HEK293 (cell line): ENCODE data around the gene LYZ.

Experiments used
- CTCF ChIA-PET: fragments of 350-600 bp; formaldehyde crosslinking; extraction: SDS; loops from one replicate; lab custom pipeline; 2021; ENCODE audit warnings: antibody characterized with exemption; lab: Yijun Ruan, JAX
- POLR2A ChIA-PET: fragments of 300-600 bp; formaldehyde crosslinking; extraction: SDS; loops from one replicate; lab custom pipeline; 2020; ENCODE audit warnings: antibody characterized with exemption, inconsistent platforms; lab: Yijun Ruan, JAX
- H3K27ac ChIP-seq: fragments of 200-500 bp; sonication (Bioruptor generic); 2 replicates; pipeline ENCODE4 v1.5.1; 2014; ENCODE audit warnings: low read depth, low read length, control low read depth, inconsistent platforms; ENCODE audit errors: extremely low read depth
- H3K36me3 ChIP-seq, 2 experiments: fragments of 200-500 bp in 1 of 2; sonication (Bioruptor generic) in 1 of 2; 1 replicate in 1 of 2; 2 replicates in 1 of 2; pipeline ENCODE4 v1.5.1; 2014 to 2017; ENCODE audit warnings: inconsistent platforms in 2 of 2, low read length in 2 of 2; ENCODE audit not compliant: control insufficient read depth in 2 of 2, insufficient read depth in 1 of 2
- H3K4me1 ChIP-seq: fragments of 200-500 bp; sonication (Bioruptor generic); 2 replicates; pipeline ENCODE4 v1.5.1; 2014; ENCODE audit warnings: mild to moderate bottlenecking, low read length, inconsistent platforms; ENCODE audit not compliant: control insufficient read depth, insufficient read depth
- H3K4me3 ChIP-seq: 2 replicates; pipeline ENCODE4 v1.5.1; 2011; ENCODE audit warnings: low read depth, mild to moderate bottlenecking, control low read depth, low read length, moderate library complexity
- H3K9me3 ChIP-seq: fragments of 200-500 bp; sonication (Bioruptor generic); 2 replicates; pipeline ENCODE4 v1.5.1; 2014; ENCODE audit warnings: low read depth, low read length, inconsistent platforms; ENCODE audit not compliant: control insufficient read depth, insufficient read depth
- ELK4 ChIP-seq: IDR thresholded peaks from 2 replicates; pipeline ENCODE4 v1.6.1; 2011; ENCODE audit warnings: mild to moderate bottlenecking, low read depth, low read length, borderline replicate concordance
- HOXD13 ChIP-seq: sonication (generic); formaldehyde crosslinking; IDR thresholded peaks from 2 replicates; pipeline ENCODE4 v1.8.0; 2022; ENCODE audit warnings: missing genetic modification reagents, borderline replicate concordance
- INSM2 ChIP-seq: fragments of 450-650 bp; formaldehyde crosslinking; IDR thresholded peaks from 2 replicates; pipeline ENCODE4 v1.5.1; 2016; ENCODE audit warnings: missing biosample characterization, missing genetic modification characterization
- PRDM4 ChIP-seq: fragments of 450-650 bp; formaldehyde crosslinking; IDR thresholded peaks from 2 replicates; pipeline ENCODE4 v1.5.1; 2017; ENCODE audit warnings: missing biosample characterization, missing genetic modification characterization
- SP2 ChIP-seq: fragments of 450-650 bp; formaldehyde crosslinking; IDR thresholded peaks from 2 replicates; pipeline ENCODE4 v1.5.1; 2016; ENCODE audit warnings: missing biosample characterization, missing genetic modification characterization
- WT1 ChIP-seq: fragments of 450-650 bp; formaldehyde crosslinking; IDR thresholded peaks from 2 replicates; pipeline ENCODE4 v1.5.1; 2016; ENCODE audit warnings: missing biosample characterization, missing genetic modification characterization
- ZBTB20 ChIP-seq: fragments of 450-650 bp; formaldehyde crosslinking; IDR thresholded peaks from 2 replicates; pipeline ENCODE4 v1.5.1; 2016; ENCODE audit warnings: missing biosample characterization, missing genetic modification characterization
- ZBTB26 ChIP-seq: fragments of 450-650 bp; formaldehyde crosslinking; optimal IDR thresholded peaks from 2 replicates; pipeline ENCODE3; 2016; ENCODE audit warnings: missing biosample characterization, mild to moderate bottlenecking, missing genetic modification characterization
- ZNF202 ChIP-seq: fragments of 450-650 bp; formaldehyde crosslinking; IDR thresholded peaks from 2 replicates; pipeline ENCODE4 v1.5.1; 2016; ENCODE audit warnings: missing biosample characterization, missing genetic modification characterization, borderline replicate concordance
- ZNF292 ChIP-seq: fragments of 450-650 bp; formaldehyde crosslinking; IDR thresholded peaks from 2 replicates; pipeline ENCODE4 v1.5.1; 2016; ENCODE audit warnings: low read depth, missing biosample characterization, missing genetic modification characterization, borderline replicate concordance
- ZNF426 ChIP-seq: fragments of 450-650 bp; formaldehyde crosslinking; IDR thresholded peaks from 2 replicates; pipeline ENCODE4 v1.5.1; 2017; ENCODE audit warnings: missing biosample characterization, missing genetic modification characterization, mild to moderate bottlenecking, inconsistent platforms, moderate library complexity
- ZNF433 ChIP-seq: fragments of 450-650 bp; formaldehyde crosslinking; IDR thresholded peaks from 2 replicates; pipeline ENCODE4 v1.5.1; 2016; ENCODE audit warnings: missing biosample characterization, missing genetic modification characterization, low read depth
- ZNF529 ChIP-seq: fragments of 450-650 bp; formaldehyde crosslinking; IDR thresholded peaks from 2 replicates; pipeline ENCODE4 v1.5.1; 2017; ENCODE audit warnings: missing genetic modification characterization, missing biosample characterization; ENCODE audit not compliant: insufficient replicate concordance
- ZNF549 ChIP-seq: fragments of 450-650 bp; IDR thresholded peaks from 2 replicates; pipeline ENCODE4 v1.5.1; 2018; ENCODE audit warnings: missing biosample characterization, missing genetic modification characterization, mild to moderate bottlenecking, inconsistent platforms, moderate library complexity
- ZNF776 ChIP-seq: fragments of 450-650 bp; formaldehyde crosslinking; IDR thresholded peaks from 2 replicates; pipeline ENCODE4 v1.5.0; 2017; ENCODE audit warnings: missing biosample characterization, missing genetic modification characterization, borderline replicate concordance
- ZNF792 ChIP-seq: fragments of 450-650 bp; formaldehyde crosslinking; IDR thresholded peaks from 2 replicates; pipeline ENCODE4 v1.5.1; 2016; ENCODE audit warnings: missing biosample characterization, missing genetic modification characterization
- ZSCAN5A ChIP-seq: fragments of 450-650 bp; formaldehyde crosslinking; IDR thresholded peaks from 2 replicates; pipeline ENCODE4 v1.5.1; 2016; ENCODE audit warnings: missing biosample characterization, missing genetic modification characterization
- ZXDB ChIP-seq: fragments of 450-650 bp; formaldehyde crosslinking; IDR thresholded peaks from 2 replicates; pipeline ENCODE4 v1.5.1; 2016; ENCODE audit warnings: missing biosample characterization, missing genetic modification characterization

Gene LYZ

GRCh38 chr12:69351462-69352236 lies 3.5 kb downstream of the LYZ start:
- TF ChIP-seq SP2 (tag by site-specific recombination) (no peak), ELK4 (no peak), ZNF776 (no peak), ZNF292 (tag by site-specific recombination) (no peak), ZNF792 (tag by site-specific recombination) (no peak), HOXD13 (no peak), ZNF426 (tag by site-specific recombination) (no peak), WT1 (tag by site-specific recombination) (no peak), ZNF433 (tag by site-specific recombination) (no peak)
- no peaks in the 10 kb centered on the region for H3K36me3 ChIP-seq
- ChIA-PET POLR2A (no interaction called here), CTCF (interaction anchor here (0.7 to 1.0 kb wide), 2 partner anchors 21 to 61 kb away, joined by 3 to 5 read pairs; no protein-coding TSS in a partner anchor)
- no peaks in the 10 kb centered on the region for H3K9me3 ChIP-seq
- no peak overlapping the region for H3K4me3 ChIP-seq
- H3K27ac ChIP-seq = no peak overlapping the region
- H3K4me1 ChIP-seq = no peaks in the 10 kb centered on the region

GRCh38 chr12:69352904-69353303 lies 4.7 kb downstream of the LYZ start:
- CTCF ChIA-PET = interaction anchor here (1.0 kb wide), 1 partner anchor 62 kb away, joined by 3 read pairs; no protein-coding TSS in a partner anchor
- Histone ChIP-seq H3K9me3 (no peaks in the 10 kb centered on the region), H3K4me1 (no peaks in the 10 kb centered on the region), H3K36me3 (no peaks in the 10 kb centered on the region), H3K27ac (no peak overlapping the region), H3K4me3 (no peak overlapping the region)
- TF ChIP-seq HOXD13 = no peak
- no peak for TF ChIP-seq ZBTB26
- no peak for TF ChIP-seq ZXDB (tag by site-specific recombination)
- TF ChIP-seq INSM2 (tag by site-specific recombination) = no peak
- TF ChIP-seq ZNF549 (tag by site-specific recombination) = no peak
- TF ChIP-seq ZBTB20 = no peak
- TF ChIP-seq ZSCAN5A = no peak
- POLR2A ChIA-PET = interaction anchor here (0.6 kb wide), 1 partner anchor 200 kb away, joined by 3 read pairs; no protein-coding TSS in a partner anchor

- TF ChIP-seq ZNF529 (tag by site-specific recombination) (no peak), WT1 (tag by site-specific recombination) (no peak), PRDM4 (tag by site-specific recombination) (no peak), ZXDB (tag by site-specific recombination) (no peak), ZNF202 (tag by site-specific recombination) (no peak)
- TF ChIP-seq, all 188 proteins: peak for 0
- Histone ChIP-seq H3K27ac (no peak overlapping the region), H3K9me3 (no peaks in the 10 kb centered on the region), H3K4me3 (no peak overlapping the region), H3K4me1 (peaks cover 3% of the 10 kb centered on the region; the same call in 1 of the 2 replicates), H3K36me3 (no peaks in the 10 kb centered on the region)
- ChIA-PET POLR2A (no interaction called here), CTCF (interaction anchor here (1.1 kb wide), 1 partner anchor 197 kb away, joined by 3 read pairs; no protein-coding TSS in a partner anchor)
Measured at GRCh38 chr12:69354172-69354555, 6.0 kb downstream of the LYZ start.
